Esophagus muscularis mucosa (tissue), 4 donors: ENCODE data around the gene RAB41. TPM values are rescaled to one million over a fixed set of nuclear protein-coding genes. Genes with fewer than 3 reads are reported as not detected.

Experiments
- DNase-seq: peaks from one replicate; pipeline ENCODE4 v3.0.0-alpha.2; 2017; ENCODE audit errors: extremely low spot score
- H3K27ac ChIP-seq, 4 donors: fragments of 200-600 bp; sonication (generic); replicated peaks in 1 of 4; 1 replicate in 3 of 4; 2 replicates in 1 of 4; pipeline ENCODE4 v1.5.1; 2016 to 2019; ENCODE audit warnings: mild to moderate bottlenecking in 1 of 4
- H3K27me3 ChIP-seq, 4 donors: fragments of 200-600 bp; sonication (generic); one replicate each; pipeline versions ENCODE4 v1.5.1 to v1.6.0; 2016 to 2019
- H3K36me3 ChIP-seq, 4 donors: fragments of 200-600 bp; sonication (generic); one replicate each; pipeline ENCODE4 v1.5.1; 2016 to 2019
- H3K4me1 ChIP-seq, 4 donors: fragments of 200-600 bp; sonication (generic); one replicate each; pipeline ENCODE4 v1.5.1; 2016 to 2019
- H3K4me3 ChIP-seq, 4 donors: fragments of 200-600 bp; sonication (generic); 1 replicate in 2 of 4; 2 replicates in 2 of 4; pipeline ENCODE4 v1.5.1; 2016 to 2019; ENCODE audit warnings: mild to moderate bottlenecking in 4 of 4, moderate library complexity in 1 of 4
- H3K9me3 ChIP-seq, 4 donors: fragments of 200-600 bp; sonication (generic); 1 replicate in 3 of 4; 2 replicates in 1 of 4; pipeline ENCODE4 v1.5.1; 2016 to 2019
- EP300 ChIP-seq: sonication (generic); formaldehyde crosslinking; IDR thresholded peaks from one replicate; pipeline ENCODE4 v1.6.1; 2017; ENCODE audit warnings: antibody characterized with exemption
- POLR2A ChIP-seq: fragments of 450-650 bp; IDR thresholded peaks from one replicate; pipeline ENCODE4 v1.6.1; 2017; ENCODE audit warnings: antibody characterized with exemption, moderate library complexity, mild to moderate bottlenecking, low read depth
- POLR2AphosphoS5 ChIP-seq, 2 donors: sonication (generic); formaldehyde crosslinking; IDR thresholded peaks; one replicate each; pipeline ENCODE4 v1.6.1; 2017; ENCODE audit warnings: antibody characterized with exemption in 2 of 2
- WGBS: methylation state at CpG from one replicate; pipeline ENCODE4 v1.1.5; 2018; 5-methylcytosine and 5-hydroxymethylcytosine counted together
- intact Hi-C: fragments of 100-400 bp; cut with DNase I; formaldehyde crosslinking; loops from one replicate; pipeline ENCODE4 v1.15.1; 2023
- small RNA-seq, 3 donors: library from RNA; depleted of rRNA; stranded (forward); fragments of <200 nt; gene quantifications; one replicate each; pipeline ENCODE3, GENCODE V24; 2016
- total RNA-seq, 4 donors: library from RNA; depleted of rRNA; stranded (reverse); fragments of >200 nt; gene quantifications; one replicate each; pipeline versions ENCODE4 v1.1.0 to v1.2.1, GENCODE V29; 2016
- TF ChIP-seq, protein P1 (sequence below), 3 experiments: fragments of 200-600 bp in 2 of 3; fragments of 450-650 bp in 1 of 3; sonication (generic) in 2 of 3; IDR thresholded peaks; one replicate each; pipeline ENCODE4 v1.5.1; 2017 to 2019; ENCODE audit warnings: antibody characterized with exemption in 3 of 3, mild to moderate bottlenecking in 2 of 3, moderate library complexity in 1 of 3

RAB41 gene
- total RNA-seq, 4 donors from 2014 or later, result not detected

- TF ChIP-seq, protein P1, sequence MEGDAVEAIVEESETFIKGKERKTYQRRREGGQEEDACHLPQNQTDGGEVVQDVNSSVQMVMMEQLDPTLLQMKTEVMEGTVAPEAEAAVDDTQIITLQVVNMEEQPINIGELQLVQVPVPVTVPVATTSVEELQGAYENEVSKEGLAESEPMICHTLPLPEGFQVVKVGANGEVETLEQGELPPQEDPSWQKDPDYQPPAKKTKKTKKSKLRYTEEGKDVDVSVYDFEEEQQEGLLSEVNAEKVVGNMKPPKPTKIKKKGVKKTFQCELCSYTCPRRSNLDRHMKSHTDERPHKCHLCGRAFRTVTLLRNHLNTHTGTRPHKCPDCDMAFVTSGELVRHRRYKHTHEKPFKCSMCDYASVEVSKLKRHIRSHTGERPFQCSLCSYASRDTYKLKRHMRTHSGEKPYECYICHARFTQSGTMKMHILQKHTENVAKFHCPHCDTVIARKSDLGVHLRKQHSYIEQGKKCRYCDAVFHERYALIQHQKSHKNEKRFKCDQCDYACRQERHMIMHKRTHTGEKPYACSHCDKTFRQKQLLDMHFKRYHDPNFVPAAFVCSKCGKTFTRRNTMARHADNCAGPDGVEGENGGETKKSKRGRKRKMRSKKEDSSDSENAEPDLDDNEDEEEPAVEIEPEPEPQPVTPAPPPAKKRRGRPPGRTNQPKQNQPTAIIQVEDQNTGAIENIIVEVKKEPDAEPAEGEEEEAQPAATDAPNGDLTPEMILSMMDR (IDR thresholded peaks at IDR 0.05), result no peak
- TF ChIP-seq POLR2A, result no peak
- no peak for TF ChIP-seq POLR2AphosphoS5 (IDR thresholded peaks at IDR 0.05)
- no peak for TF ChIP-seq EP300
- DNase-seq, result no peak
- H3K4me1 ChIP-seq, result no peaks in the 10 kb centered on the region
- H3K36me3 ChIP-seq, result no peaks in the 10 kb centered on the region
- no peaks in the 10 kb centered on the region for H3K27me3 ChIP-seq
- no peak overlapping the region for H3K27ac ChIP-seq
- H3K9me3 ChIP-seq, result no peaks in the 10 kb centered on the region
- no peak overlapping the region for H3K4me3 ChIP-seq
- WGBS, result 83% methylated on average over 1 of the region's 1 CpG
- intact Hi-C loops, result no loop called here
Observed at GRCh38 chrX:70332600-70332999, 50.6 kb downstream of the RAB41 start.

Small RNAs within 50 kb of the gene (small RNA-seq; reads per million reads assigned to genes)
- 0 reads per million in 3 donors for gene RNA5SP507

Other genes starting within 250 kb of the RAB41 start
- not detected for gene AWAT2, start 232.2 kb upstream of the RAB41 start, total RNA-seq
- not detected for gene OTUD6A, start 219.7 kb upstream of the RAB41 start, total RNA-seq
- gene IGBP1, start 148.7 kb upstream of the RAB41 start, total RNA-seq, result 10 to 100 TPM; 48.2 to 69.0 (median 60.6) TPM
- gene DGAT2L6, start 104.7 kb upstream of the RAB41 start, total RNA-seq, result not detected
- not detected for gene AWAT1, start 47.5 kb upstream of the RAB41 start, total RNA-seq
- 1 to 10 TPM in 1 of 4 donors, under 1 TPM in 1, not detected in 2; 0.23 to 1.2 TPM for gene P2RY4, start 22.0 kb upstream of the RAB41 start, total RNA-seq
- not detected for gene ARR3, start 13.8 kb upstream of the RAB41 start, total RNA-seq
- 10 to 100 TPM; 26.0 to 32.9 (median 29.4) TPM for gene PDZD11, start 7.8 kb downstream of the RAB41 start, total RNA-seq
- under 1 TPM; 0.06 to 0.42 (median 0.37) TPM for gene KIF4A, start 7.9 kb downstream of the RAB41 start, total RNA-seq
- gene GDPD2, start 141.1 kb downstream of the RAB41 start, total RNA-seq, result not detected
- gene DLG3, start 162.7 kb downstream of the RAB41 start, total RNA-seq, result 10 to 100 TPM; 21.7 to 27.0 (median 22.5) TPM